Measurements from ENCODE around the gene METTL9.
"Not testable (repeated sequence)": the region's sequence is repeated elsewhere in the genome, so short reads cannot be mapped to it uniquely, and the experiment has no call there.

METTL9 gene

DNA sequence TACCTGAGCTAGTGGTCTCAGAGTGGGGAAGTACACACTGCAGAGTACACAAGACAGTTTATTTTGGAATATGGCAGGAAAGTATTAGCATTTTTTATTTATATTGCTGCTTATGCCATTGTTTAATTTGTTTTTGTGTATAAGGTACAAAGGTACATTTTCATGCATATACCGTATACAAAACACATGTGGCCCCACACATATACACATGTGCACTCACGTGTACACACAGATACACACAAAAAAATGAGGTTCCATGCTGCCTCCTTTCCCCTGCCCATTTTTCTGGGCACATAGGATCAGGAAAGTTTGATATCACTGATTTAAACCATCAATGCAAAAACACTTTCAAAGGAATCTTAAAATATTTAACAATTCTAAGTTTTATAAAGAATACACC, 40.1 kb downstream of the METTL9 start:
- no peak for DNase-seq

DNA sequence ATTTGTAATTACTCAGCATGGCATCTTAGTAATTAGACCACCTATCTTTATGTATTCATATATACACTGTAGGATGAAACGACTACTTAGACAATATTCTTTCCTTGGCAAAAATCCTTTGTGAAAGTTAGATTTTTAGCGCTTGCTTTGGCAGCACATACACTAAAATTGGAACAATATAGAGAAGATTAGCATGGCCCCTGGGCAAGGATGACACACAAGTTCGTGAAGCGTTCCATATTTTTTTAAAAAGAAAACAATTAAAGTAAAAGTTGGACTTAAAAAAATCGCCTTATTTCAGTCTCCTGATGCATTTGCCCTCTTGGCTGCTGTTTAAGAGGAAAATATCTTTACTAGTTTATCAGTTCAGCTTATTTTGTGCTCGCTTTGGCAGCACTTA, 42.5 kb downstream of the METTL9 start:
- no peak for DNase-seq

DNA sequence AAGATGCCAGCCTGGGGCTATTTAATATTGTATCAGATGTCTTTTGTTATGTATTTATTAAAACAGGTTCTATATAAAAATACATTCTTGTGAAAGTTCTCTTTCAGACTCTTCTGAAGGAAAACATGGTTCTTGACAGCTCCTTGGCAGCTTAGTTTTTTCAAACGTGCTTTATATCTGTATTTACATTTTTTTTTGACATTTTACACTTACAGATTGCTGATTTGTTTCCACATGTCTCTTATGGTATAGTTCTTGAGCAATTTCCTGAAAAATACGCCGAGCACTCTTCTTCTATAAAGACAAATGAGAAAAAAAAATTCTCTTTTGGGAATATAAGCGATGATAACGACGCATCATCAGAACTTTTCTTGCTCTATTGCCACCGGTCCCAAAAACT, 43.5 kb downstream of the METTL9 start:
- DNase-seq = no peak

DNA sequence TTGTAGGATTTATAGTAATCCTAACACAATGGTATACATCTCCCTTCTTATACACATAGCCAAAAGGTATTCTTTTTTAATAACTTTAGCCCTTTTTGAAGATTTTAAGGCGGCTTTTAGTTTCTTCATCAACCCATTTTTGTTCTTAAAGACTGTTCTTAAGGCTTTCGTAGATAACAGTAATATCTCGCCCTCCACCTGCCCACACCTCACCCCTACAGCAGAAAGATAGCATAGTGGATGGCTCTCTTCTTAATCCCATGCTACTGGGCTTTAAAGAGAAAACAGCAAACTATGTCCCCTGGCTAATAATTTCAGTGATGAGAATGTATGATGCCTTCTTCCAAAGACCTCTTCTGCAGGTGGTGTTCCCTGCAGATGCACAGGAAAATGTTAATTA, 44.4 kb downstream of the METTL9 start:
- DNase-seq = no peak

DNA sequence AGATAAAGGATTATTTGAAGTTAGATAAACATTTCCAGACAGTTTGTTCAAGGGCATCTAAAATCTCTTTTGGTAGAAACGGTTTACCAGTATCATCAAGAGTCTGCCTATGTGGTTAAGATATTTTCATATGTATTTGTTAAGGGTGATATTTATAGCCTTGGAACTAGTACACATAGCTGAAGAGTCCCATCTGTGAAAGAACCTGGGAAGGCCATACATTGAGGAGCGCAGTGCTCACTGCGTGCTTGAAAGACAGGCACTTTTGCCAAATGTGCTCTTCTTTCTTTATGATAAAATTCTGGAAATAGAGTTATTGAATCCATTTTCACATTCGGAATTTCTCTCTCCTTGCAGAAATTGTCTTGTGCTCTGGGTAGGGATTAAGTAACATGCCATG, 45.3 kb downstream of the METTL9 start:
- no peak for DNase-seq

DNA sequence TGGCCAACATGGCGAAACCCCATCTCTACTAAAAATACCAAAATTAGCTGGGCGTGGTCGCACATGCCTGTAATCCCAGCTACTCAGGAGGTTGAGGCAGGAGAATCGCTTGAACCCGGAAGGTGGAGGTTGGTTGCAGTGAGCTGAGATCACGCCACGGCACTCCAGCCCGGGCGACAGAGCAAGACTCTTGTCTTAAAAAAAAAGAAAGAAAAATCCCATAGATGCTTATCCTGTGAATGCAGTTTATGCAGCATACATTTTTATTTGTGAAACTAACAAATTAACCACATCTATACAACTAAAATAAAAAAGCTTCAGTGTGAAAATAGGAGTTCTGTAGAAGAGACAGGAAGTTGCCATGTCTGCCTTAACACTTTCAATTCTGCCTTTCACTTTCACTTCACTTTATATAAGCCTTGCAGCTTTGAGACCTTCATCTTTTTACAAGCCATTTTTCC, 45.9 kb downstream of the METTL9 start:
- DNase-seq = peak; percentile 16

DNA sequence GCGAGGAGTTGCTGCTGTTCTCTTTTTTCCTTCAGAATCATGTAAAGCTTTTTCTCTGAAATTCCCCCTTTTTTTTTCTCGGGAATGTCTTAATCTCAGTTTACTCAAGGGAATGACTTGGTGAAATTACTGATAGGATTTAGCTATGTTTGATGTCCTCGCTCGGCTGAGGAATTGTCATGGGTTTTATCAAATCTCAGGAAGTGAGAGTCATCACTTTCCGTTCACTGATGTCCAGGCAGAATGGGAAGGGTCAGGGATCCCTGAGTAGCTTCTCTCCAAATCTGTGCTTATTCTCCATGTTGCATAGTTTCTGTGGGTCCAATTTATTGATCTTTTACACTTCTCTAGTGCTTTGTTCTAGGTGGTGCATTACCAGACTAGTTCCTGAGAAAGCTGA, 46.7 kb downstream of the METTL9 start:
- no peak for DNase-seq

DNA sequence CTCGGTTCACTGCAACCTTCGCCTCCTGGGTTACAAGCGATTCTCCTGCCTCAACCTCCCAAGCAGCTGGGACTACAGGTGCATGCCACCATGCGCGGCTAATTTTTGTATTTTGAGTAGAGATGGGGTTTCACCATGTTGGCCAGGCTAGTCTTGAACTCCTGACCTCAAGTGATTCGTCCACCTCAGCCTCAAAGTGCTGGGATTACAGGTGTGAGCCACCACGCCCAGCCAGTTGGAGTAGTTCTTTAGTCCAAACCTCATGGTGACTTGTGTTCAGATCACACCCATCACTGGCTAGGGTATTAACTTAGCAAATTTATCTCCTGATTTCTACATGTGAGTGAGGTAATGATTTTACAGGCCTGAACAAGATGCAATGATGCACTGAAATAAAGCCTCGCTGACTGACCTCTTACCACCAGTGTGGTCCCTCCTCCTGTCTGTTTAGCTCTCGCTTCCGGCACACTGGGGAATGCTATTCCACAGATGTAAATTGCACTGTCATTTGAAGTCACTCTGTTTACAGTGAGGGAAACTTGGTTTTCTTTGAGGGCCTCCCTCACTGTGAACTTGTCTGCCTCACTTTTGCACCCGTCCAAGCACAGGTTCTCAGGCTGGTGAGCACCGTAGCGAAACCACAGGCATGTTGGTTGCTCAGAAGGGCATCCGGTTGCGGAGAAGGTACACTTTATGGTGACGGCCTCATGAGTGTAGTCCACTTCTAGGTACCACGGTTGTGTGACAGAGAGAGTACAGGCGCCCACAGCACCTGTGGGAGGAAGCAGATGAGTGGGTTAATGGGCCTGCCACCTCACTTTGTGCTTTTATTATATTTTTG, 47.6 kb downstream of the METTL9 start:
- no peak for DNase-seq

DNA sequence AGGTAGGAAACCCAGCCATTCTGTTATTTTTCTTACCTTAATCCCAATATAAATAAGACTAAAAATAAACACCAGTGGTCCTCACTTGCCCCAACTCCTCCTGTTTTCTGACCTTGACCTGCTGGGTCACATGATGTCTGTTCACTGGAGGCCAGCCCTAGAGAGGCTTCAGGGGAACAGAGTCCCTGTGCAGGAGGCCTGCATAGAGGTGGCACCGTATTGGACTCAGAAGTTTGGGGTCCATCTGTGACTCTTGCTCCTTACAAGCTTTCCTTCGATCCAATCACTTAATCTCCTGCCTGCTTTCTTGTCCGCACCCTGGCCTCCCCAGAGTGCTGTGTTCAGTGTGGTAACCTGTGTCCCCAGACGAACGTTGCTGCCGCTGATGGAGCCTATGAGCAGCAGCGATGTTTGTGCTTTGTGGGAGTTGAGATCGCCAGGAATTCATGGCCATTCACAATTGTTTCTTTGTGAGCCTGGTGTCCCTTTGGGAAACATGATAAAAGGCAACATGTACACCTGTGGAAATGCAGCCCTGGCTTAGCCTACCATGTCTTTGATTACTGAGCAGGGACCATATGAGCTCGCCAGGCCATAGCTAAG, 48.3 kb downstream of the METTL9 start:
- DNase-seq = no peak

DNA sequence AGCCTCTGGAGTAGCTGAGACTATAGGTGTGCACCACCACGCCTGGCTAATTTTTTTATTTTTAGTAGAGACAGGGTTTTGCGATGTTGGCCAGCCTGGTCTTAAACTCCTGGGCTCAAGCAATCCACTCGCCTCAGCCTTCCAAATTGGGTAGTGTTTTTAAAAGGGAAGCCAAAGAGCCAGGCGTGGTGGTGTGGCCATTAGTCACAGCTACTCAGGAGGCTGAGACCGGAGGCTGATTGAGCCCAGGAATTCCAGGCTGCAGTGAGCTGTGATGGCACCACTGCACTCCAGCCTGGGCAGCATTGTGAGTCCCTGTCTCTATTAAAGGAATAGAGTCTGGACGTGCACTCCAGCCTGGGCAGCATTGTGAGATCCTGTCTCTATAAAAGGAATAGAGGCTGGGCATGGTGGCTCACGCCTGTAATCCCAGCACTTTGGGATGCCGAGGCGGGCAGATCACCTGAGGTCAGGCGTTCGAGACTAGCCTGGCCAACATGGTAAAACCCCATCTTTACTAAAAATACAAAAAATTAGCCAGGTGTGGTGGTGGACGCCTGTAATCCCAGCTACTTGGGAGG, 50.5 kb downstream of the METTL9 start:
- not testable (repeated sequence) for DNase-seq

DNA sequence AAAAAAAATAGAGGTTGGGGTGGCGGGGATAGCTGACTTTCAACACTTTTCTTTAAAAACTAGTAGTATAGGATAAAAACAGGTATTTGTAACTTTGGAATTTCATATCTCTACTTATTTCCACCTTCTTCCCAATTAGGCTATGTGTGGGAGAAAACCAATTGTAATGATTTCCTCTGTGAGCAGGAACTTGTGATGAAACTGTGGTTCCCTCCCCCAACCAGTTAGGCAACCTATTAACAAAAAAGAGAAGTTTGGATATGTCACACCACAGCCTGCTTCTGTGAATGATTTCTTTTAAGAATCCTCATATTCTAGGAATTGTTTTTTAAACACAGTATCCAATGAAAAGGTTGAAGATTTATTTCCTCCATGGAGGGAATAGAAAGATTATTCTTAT, 51.1 kb downstream of the METTL9 start:
- peak; percentile 19 for DNase-seq

DNA sequence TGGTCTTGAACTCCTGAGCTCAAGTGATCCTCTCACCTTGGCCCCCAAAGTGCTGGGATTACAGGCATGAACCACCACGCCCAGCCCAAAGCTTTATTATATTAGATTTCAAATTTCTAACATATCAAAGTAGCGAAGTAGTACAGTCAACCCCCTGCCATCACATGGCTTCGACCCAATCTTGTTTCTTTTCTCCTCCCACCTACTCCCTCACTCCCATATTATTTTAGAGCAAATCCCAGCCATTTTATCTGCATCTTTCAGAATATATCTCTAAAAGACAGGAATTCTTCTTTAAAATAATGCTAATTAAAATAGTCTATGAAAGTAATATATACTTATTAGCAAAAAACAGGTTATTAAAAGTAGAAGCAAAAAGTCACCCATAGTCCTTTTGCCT, 52.1 kb downstream of the METTL9 start:
- no peak for DNase-seq

DNA sequence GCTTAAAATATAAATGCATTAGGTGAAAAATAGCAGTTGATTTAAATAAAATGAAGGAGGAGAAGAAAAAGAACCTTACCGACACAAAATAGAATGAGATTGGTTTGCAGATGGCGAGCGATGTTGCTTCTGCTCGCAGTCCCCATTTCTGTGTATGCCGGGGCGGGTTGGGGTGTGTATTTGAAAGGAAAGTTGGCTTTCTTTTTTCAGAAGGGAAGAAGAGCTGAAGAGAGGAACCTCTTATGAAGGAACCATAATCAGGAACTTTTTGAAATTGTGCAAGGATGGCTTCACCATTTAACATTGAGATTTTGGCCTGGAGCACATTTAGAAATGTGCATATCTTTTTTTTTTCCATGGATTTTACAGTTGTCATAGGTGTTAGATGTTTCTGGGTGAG, 53.1 kb downstream of the METTL9 start, which contains the start of gene IGSF6:
IGSF6 (minus strand) TSS at position 156 of the 400 bp plus-strand sequence; CDS start at position 146, 10 bp downstream.
- DNase-seq = no peak

DNA sequence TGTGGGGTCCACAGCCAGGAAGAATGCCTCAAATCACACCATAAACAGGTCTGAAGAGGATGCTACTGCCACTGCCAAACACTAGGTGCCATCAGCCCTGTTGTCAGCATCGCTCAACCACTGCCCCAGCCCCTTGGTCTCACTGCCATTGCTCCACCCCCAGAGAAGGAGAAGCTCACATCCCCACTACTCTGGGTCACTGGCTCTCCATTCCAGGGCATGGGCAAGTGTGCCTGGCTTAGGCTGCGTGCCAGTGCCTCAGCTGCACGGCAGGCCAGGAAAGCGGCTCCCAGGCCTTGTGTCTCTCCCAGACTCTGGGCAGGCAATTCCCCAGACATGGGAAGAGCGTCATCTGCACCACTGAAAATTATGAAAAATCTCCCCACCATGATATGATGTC, 54.2 kb downstream of the METTL9 start:
- DNase-seq = no peak

DNA sequence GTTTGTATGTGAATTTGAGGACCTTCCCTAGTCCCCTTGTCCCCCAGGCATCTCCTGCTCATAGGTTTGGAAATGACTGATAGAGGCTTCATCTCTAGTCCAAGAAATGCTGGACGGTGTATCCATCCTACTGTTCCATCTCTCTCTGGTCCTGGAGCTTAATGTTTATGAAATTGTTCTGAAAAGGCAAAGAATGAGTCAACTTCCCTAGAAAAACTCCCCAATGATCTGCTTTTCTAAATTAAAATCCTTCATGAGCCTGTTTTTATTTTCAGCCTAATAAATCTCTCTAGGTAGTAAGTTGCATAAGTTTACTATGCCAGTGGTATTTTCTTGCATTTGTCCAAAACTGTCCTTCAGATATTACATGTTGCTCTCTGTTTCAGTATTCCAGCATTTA, 55.1 kb downstream of the METTL9 start:
- no peak for DNase-seq

DNA sequence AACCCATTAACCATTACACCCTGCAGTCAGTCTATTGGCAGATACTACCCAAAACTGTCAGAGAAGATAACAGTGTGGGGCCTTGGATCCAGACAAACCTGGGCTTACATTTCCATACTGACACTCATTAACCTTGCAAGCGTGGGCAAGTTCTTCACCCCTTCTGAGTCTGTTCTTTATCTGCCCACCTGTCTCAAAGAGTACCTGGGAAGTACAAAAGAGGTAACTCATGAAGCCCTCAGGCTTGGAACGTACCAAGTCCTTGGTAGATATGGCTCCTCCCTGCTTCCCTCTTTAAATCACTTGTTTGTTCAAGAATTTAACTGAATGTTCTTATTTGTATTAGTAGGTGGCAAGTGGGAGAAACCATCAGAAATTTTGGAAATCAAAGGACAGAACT, 55.5 kb downstream of the METTL9 start:
- DNase-seq = no peak

DNA sequence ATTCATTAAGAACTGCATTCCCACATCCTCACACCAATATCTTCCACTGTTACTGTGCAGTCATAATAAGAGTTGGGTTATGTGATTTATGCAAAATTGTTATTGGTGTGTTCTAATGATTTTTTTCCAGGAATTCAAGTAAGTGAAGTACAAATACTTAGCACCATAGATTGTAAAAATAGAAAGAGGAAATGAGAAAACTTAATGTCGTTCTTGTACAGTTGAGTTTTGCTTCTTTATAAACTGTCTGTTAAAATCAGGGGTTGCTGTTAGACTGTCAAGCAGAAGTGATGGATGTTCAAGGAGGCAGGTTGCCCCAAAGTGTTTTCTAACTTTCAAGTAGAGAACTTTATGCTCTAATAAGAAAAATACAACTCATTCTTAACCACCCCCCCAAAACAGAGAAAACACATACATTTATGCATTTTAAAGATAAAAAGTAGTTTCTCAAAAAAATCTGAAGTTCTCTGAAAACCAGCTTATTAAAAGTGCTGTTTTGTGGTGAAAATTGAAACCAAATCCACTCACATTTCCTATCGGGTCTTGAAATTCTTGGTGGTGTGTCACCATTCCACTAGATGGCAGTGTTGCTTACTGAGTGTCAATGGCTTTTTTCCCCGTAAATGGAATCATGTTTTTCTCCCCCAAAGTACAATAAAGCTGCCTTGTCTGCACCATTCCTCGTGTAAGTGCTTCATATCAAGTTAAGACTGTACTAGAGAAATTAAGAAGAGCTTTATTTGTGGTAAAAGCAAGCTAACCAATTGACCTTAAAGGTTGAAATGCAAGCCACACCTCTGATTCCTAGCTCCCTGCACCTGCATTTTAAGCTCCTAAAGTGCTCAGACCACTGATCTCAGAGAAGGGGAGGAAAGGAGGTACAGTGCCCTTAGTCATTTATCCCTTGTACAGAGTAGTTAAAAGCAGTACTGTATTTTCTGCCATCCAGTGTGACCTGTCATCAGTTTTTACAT, 57.7 kb downstream of the METTL9 start:
- DNase-seq = peak; percentile 63

DNA sequence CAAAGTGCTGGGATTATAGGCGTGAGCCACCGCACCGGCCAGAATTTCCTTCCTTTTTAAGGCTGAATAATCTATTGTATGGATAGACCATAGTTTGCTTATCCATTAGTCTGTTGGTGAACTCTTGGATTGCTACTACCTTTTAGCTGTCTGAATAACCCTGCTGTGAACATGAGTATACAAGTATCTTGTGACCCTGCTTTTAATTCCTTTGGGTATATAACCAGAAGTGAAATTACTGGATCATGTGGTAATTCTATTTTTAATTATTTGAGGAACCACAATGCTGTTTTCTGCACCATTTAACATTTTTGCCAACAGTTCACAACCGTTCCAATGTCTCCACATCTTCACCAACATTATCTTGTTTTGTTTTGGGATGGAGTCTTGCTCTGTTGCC, 59.7 kb downstream of the METTL9 start:
- DNase-seq = no peak

DNA sequence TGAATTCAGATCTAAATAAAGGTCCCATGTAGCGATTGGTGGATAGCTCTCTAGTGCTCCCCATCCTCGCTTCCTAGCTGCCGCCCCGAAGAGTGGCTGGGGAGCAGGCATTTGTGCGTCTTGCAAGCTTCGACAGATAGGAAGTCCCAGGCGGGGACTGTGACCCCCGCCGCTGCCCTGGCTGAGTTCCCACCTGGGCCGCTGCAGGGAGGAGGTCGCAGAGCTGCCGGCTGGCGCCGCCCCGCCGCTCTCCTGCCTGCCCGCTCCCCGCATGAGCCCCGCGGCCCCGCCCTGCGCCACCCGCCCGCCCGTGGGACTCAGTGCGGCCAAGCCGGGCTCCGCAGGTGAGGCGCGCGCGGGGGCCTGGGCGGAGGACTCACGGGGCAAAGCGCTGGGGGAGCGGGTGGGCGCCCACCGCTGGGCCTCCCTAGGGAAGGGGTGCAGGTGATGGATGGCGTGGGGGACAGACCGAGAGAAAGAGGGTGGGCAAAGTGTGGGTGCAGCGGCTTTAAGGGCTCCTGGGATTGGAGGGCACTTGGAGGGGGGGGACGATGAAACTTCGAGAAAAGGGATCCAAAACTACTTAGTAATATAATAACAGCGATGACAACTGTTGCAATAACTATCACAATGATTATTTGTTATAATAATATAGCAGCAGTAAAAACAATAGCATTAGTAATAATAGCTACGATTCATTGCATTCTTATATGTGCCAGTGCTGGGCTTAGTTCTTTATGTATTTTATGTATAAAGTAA, 64.7 kb downstream of the METTL9 start, which contains the start of gene OTOA:
OTOA (plus strand) TSS at position 80 of the 759 bp plus-strand sequence. CDS start 14,547 bp downstream, outside the sequence.
- DNase-seq = no peak

DNA sequence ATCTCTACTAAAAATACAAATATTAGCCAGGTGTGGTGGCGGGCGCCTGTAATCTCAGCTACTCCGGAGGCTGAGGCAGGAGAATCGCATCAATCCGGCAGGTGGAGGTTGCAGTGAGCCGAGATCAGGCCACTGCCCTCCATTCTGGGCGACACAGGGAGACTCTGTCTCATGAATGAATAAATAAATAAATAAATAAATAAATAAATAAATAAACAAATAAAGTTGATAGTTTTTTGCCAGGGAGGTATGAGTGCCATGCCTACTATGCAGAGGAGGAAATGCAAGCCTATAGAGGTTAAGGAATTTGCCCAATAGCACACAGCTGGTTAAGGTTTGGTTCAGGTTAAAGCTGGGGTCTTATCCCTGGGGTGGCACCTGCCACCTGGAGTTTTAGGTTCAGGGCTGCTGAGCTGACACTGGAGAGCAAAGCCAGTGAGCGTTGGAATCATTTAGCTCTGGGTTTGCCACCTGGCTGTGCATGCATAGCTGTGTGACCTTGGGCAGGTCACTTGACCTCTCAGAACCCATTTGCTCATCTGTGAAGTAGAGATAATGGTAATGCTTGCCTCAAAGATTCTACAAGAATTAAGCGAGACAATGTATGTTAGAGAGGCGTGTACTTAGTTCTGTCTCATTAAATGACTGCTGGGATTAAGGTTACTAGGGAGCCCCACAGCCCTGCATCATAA, 65.6 kb downstream of the METTL9 start:
- no peak for DNase-seq

DNA sequence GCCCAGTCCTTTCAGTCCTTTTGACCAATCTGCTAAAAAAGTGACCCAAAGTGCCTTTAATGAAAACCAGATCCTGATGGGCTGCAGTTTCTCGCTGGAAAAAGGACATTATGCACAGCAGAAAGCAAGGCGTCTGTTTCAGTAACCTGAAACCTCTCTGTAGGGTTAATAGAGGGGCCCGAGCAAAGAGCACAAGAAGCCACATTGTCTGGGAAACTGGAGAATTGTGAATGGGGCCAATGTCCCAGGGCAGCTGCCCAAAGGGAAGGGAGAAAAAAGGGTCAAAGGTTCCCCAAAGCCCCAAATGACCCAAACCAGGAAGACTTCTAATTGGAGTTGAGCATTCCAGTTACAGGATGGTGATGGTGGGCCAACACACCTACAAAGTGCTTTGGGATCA, 67.4 kb downstream of the METTL9 start:
- no peak for DNase-seq

Measured in midbrain (tissue), 1 donor.